ENCODE results near the gene SREBF1. TPM values are rescaled to one million over a fixed set of nuclear protein-coding genes. Genes with fewer than 3 reads are reported as not detected.

The SREBF1 gene
- total RNA-seq, 1 donor = 92.0 TPM

- TF ChIP-seq CTCF (IDR thresholded peaks at IDR 0.05; ENCODE audit: insufficient read depth, low read depth, low read length) = no peak
- H3K4me3 ChIP-seq (ENCODE audit: low read depth, low read length) = no peak overlapping the region
- no peak for DNase-seq (ENCODE audit: low read depth)
Observed at GRCh38 chr17:17816240-17816814, 20.5 kb downstream of the SREBF1 start.

- H3K4me3 ChIP-seq (ENCODE audit: low read depth, low read length) = no peak overlapping the region
- no peak for TF ChIP-seq CTCF (IDR thresholded peaks at IDR 0.05; ENCODE audit: insufficient read depth, low read depth, low read length)
- no peak for DNase-seq (ENCODE audit: low read depth)
Observed at GRCh38 chr17:17815436-17816200, 21.2 kb downstream of the SREBF1 start.

GRCh38 chr17:17815062-17815406 lies 21.8 kb downstream of the SREBF1 start:
- no peak for TF ChIP-seq CTCF (IDR thresholded peaks at IDR 0.05; ENCODE audit: insufficient read depth, low read depth, low read length)
- DNase-seq (ENCODE audit: low read depth) = no peak
- H3K4me3 ChIP-seq (ENCODE audit: low read depth, low read length) = no peak overlapping the region

- no peak for TF ChIP-seq CTCF (IDR thresholded peaks at IDR 0.05; ENCODE audit: insufficient read depth, low read depth, low read length)
- no peak overlapping the region for H3K4me3 ChIP-seq (ENCODE audit: low read depth, low read length)
- DNase-seq (ENCODE audit: low read depth) = no peak
Observed at GRCh38 chr17:17814162-17815061, 22.4 kb downstream of the SREBF1 start.

- DNase-seq (ENCODE audit: low read depth) = no peak
- no peak for TF ChIP-seq CTCF (IDR thresholded peaks at IDR 0.05; ENCODE audit: insufficient read depth, low read depth, low read length)
- no peak overlapping the region for H3K4me3 ChIP-seq (ENCODE audit: low read depth, low read length)
Observed at GRCh38 chr17:17813725-17814095, 23.1 kb downstream of the SREBF1 start.

- no peak for DNase-seq (ENCODE audit: low read depth)
- TF ChIP-seq CTCF (IDR thresholded peaks at IDR 0.05; ENCODE audit: insufficient read depth, low read depth, low read length) = no peak
- no peak overlapping the region for H3K4me3 ChIP-seq (ENCODE audit: low read depth, low read length)
Observed at GRCh38 chr17:17813055-17813724, 23.6 kb downstream of the SREBF1 start.

Measured in fibroblast of villous mesenchyme (primary cell).